MCF 10A (cell line): ENCODE data around the gene KIRREL3. TPM values are rescaled to one million over a fixed set of nuclear protein-coding genes. Genes with fewer than 3 reads are reported as not detected.

Experiments used
- BruUV-seq: library from RNA; stranded (reverse); fragments of 400-500 nt; replicated peaks from 2 replicates; lab custom pipeline; 2021; lab: Mats Ljungman, UMichigan
- CTCF ChIA-PET: fragments of 300-600 bp; sonication (Branson Sonifier 250); formaldehyde crosslinking; extraction: SDS; loops from one replicate; lab custom pipeline; 2021; ENCODE audit warnings: antibody characterized with exemption, inconsistent platforms; lab: Yijun Ruan, JAX
- POLR2A ChIA-PET: fragments of 300-600, 350-650 bp; sonication (Branson Sonifier 250); formaldehyde crosslinking; extraction: SDS; loops from one replicate; lab custom pipeline; 2020; ENCODE audit warnings: antibody characterized with exemption, inconsistent platforms; lab: Yijun Ruan, JAX
- DNase-seq: peaks from one replicate; pipeline ENCODE4 v3.0.0-alpha.2; 2018; ENCODE audit not compliant: unreplicated experiment
- H3K27ac Mint-ChIP-seq: one replicate; pipeline ENCODE4 v1.8.0; 2022; ENCODE audit warnings: mild to moderate bottlenecking, low read depth, mixed read lengths; ENCODE audit not compliant: unreplicated experiment
- H3K27me3 Mint-ChIP-seq: one replicate; pipeline ENCODE4 v1.8.0; 2022; ENCODE audit warnings: mixed read lengths; ENCODE audit not compliant: insufficient read depth, unreplicated experiment
- H3K36me3 Mint-ChIP-seq: one replicate; pipeline ENCODE4 v1.8.0; 2022; ENCODE audit warnings: mild to moderate bottlenecking, moderate library complexity, mixed read lengths; ENCODE audit not compliant: insufficient read depth, unreplicated experiment
- H3K4me1 Mint-ChIP-seq: one replicate; pipeline ENCODE4 v1.8.0; 2022; ENCODE audit warnings: mixed read lengths; ENCODE audit not compliant: insufficient read depth, unreplicated experiment
- H3K4me3 Mint-ChIP-seq: one replicate; pipeline ENCODE4 v1.8.0; 2022; ENCODE audit warnings: mild to moderate bottlenecking, moderate library complexity, mixed read lengths; ENCODE audit not compliant: unreplicated experiment
- H3K9me3 Mint-ChIP-seq: one replicate; pipeline ENCODE4 v1.8.0; 2022; ENCODE audit warnings: mixed read lengths; ENCODE audit not compliant: unreplicated experiment
- intact Hi-C: fragments of 100-400 bp; cut with micrococcal nuclease; formaldehyde crosslinking; loops from 2 replicates; pipeline ENCODE4 v1.14.1; 2022
- total RNA-seq: library from RNA; stranded (reverse); gene quantifications from 2 replicates; pipeline ENCODE4 v1.2.3, GENCODE V29; 2022
- TF ChIP-seq, protein P1 (sequence below): fragments of 200-600 bp; IDR thresholded peaks from one replicate; pipeline ENCODE4 v1.8.0; 2022; ENCODE audit warnings: antibody characterized with exemption, mild to moderate bottlenecking; ENCODE audit not compliant: unreplicated experiment

The KIRREL3 gene
- total RNA-seq, 1 experiment from 2014 or later: not detected

DNA sequence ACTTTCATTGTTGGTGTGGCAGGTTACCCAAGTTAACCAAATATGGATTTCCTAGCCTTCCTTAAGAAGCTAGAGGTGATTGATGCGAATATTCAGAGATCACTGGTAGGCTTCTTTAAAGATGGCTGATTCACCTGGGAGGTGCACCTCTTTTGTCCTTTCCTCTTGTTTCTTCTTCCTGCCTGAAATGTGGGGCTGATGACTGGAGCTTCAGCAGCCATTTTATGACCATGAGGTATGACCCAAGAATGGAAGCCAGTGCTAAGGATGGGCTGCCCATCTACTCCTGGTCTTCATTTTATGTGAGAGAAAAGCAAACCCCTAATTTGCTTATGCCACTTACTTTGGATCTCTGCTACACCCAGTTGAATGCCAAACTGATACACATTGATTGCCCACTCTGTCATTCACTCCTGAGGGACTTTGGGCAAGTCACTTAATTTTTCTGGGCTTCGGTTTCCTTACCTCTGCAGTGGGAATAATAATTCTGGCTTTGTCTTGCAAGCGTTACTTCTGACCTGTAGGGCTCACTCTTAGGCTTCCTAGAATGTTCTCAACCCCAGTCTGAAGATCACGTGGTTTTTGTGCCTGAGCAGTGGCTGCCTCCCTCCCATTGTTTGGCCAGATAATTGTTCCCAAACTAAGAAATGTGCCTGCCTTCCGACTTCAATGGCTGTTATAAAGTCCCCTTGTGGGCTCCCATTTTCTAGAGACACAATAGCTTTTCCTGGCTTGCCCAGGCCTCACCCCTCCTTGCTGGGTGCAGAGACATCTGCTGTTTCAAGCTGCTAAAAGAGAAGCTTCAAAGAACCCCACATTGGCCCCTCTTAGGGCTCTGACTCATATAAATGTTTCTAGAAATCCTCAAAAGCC lies 402.0 kb downstream of the KIRREL3 start:
- Mint-ChIP-seq H3K4me3 (no peak overlapping the region), H3K27me3 (peaks cover 27% of the 10 kb centered on the region), H3K27ac (no peak overlapping the region), H3K4me1 (no peaks in the 10 kb centered on the region), H3K9me3 (no peaks in the 10 kb centered on the region), H3K36me3 (no peaks in the 10 kb centered on the region)
- ChIA-PET CTCF (interaction anchor here (0.6 to 1.1 kb wide), 3 partner anchors 9 to 586 kb away, joined by 3 to 6 read pairs (median 3); no protein-coding TSS in a partner anchor), POLR2A (no interaction called here)
- intact Hi-C loops: no loop called here
- DNase-seq: no peak
- TF ChIP-seq, protein P1, sequence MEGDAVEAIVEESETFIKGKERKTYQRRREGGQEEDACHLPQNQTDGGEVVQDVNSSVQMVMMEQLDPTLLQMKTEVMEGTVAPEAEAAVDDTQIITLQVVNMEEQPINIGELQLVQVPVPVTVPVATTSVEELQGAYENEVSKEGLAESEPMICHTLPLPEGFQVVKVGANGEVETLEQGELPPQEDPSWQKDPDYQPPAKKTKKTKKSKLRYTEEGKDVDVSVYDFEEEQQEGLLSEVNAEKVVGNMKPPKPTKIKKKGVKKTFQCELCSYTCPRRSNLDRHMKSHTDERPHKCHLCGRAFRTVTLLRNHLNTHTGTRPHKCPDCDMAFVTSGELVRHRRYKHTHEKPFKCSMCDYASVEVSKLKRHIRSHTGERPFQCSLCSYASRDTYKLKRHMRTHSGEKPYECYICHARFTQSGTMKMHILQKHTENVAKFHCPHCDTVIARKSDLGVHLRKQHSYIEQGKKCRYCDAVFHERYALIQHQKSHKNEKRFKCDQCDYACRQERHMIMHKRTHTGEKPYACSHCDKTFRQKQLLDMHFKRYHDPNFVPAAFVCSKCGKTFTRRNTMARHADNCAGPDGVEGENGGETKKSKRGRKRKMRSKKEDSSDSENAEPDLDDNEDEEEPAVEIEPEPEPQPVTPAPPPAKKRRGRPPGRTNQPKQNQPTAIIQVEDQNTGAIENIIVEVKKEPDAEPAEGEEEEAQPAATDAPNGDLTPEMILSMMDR: no peak
- BruUV-seq: no TSS peak

DNA sequence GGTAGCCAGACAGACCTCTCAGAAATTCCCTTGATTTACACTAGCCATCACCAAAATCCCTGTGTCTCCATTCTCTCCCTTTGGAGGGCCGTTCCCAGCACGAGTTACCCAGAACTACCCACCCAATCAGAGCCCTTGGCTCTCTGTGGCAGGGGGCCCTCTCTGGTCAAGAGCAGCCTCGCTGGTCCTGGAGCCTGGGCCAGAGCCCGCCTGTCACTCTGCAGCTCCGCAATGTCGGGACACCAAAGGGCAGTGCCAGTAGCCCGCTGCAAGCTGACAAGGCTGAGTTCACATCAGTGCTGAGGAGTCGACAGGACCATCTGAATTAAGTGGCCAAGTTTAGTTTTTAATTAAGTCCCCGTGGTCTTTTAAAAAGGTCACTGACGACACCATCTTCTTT lies 403.5 kb downstream of the KIRREL3 start:
- ChIA-PET CTCF (interaction anchor here (0.5 kb wide), 1 partner anchor 278 kb away, joined by 3 read pairs; no protein-coding TSS in a partner anchor), POLR2A (no interaction called here)
- H3K27ac Mint-ChIP-seq: no peak overlapping the region
- intact Hi-C loops: no loop called here
- no peaks in the 10 kb centered on the region for H3K36me3 Mint-ChIP-seq
- H3K4me1 Mint-ChIP-seq: no peaks in the 10 kb centered on the region
- BruUV-seq: no TSS peak
- no peaks in the 10 kb centered on the region for H3K9me3 Mint-ChIP-seq
- H3K27me3 Mint-ChIP-seq: peaks cover 27% of the 10 kb centered on the region
- no peak overlapping the region for H3K4me3 Mint-ChIP-seq
- DNase-seq: no peak
- TF ChIP-seq, protein P1: no peak

DNA sequence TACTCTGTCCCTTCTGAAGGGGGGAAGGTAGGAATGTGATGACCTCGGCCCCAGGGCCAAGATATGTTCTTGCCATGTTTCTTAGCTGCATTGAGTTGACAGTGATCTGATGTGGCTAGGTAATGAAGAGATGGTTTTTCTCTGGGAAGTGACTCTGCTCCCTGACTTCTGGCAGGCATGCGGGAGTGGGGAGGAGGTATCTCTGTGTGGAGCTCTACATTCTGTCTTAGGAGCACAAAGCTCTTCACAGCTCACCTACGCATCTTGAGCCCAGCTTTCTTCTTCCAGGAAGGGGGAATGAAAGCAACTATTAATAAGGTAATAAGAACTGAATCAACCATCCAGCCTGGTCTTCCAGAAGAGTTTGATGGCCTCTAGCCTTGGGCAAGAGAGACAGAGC lies 404.1 kb downstream of the KIRREL3 start:
- TF ChIP-seq, protein P1: no peak
- Mint-ChIP-seq H3K27ac (no peak overlapping the region), H3K27me3 (peaks cover 27% of the 10 kb centered on the region), H3K9me3 (no peaks in the 10 kb centered on the region), H3K4me3 (no peak overlapping the region), H3K36me3 (no peaks in the 10 kb centered on the region), H3K4me1 (no peaks in the 10 kb centered on the region)
- intact Hi-C loops: no loop called here
- ChIA-PET CTCF (no interaction called here), POLR2A (no interaction called here)
- no peak for DNase-seq
- BruUV-seq: no TSS peak

DNA sequence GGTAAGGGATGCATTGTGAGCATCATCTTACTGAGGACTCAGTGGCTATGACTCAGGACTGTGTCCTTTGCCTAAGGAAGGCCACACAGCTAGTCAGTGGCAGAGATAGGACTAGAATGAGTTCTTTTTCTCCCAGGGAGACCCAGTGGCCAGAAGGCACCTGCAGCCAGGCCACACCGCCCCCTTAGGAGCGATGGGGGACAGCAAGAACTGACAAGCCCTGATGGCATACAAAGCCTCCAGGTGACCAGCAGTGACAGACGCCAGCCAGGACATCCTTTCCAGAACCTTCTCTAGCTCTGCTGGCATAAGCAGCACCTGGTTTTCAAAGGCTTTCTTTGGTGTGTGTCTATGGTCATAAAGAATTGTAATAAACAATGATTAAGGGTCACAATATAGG lies 405.0 kb downstream of the KIRREL3 start:
- Mint-ChIP-seq H3K36me3 (no peaks in the 10 kb centered on the region), H3K27me3 (peaks cover 27% of the 10 kb centered on the region), H3K9me3 (no peaks in the 10 kb centered on the region), H3K4me3 (no peak overlapping the region), H3K27ac (no peak overlapping the region), H3K4me1 (no peaks in the 10 kb centered on the region)
- intact Hi-C loops: no loop called here
- TF ChIP-seq, protein P1: no peak
- BruUV-seq: no TSS peak
- DNase-seq: no peak
- ChIA-PET POLR2A (interaction anchor here (0.6 kb wide), 1 partner anchor 94 kb away, joined by 3 read pairs; no protein-coding TSS in a partner anchor), CTCF (interaction anchor here (0.6 to 6.4 kb wide), 4 partner anchors 10 to 395 kb away, joined by 3 to 44 read pairs (median 4); no protein-coding TSS in a partner anchor)
